Endodermal cell (in vitro differentiated cells): ENCODE measurements around the gene FBXL7. TPM values are rescaled to one million over a fixed set of nuclear protein-coding genes. Genes with fewer than 3 reads are reported as not detected.

Source experiments
- DNase-seq: peaks from one replicate; pipeline ENCODE4 v3.0.0-alpha.2; 2017
- H3K27ac ChIP-seq: 2 replicates; pipeline ENCODE4 v1.5.1; 2013; ENCODE audit warnings: mild to moderate bottlenecking, low read depth, low read length, moderate library complexity
- H3K27me3 ChIP-seq: 2 replicates; pipeline ENCODE4 v1.6.1; 2013; ENCODE audit warnings: mild to moderate bottlenecking, low read length, moderate library complexity; ENCODE audit not compliant: insufficient read depth, control insufficient read depth, poor library complexity, severe bottlenecking
- H3K36me3 ChIP-seq: 2 replicates; pipeline ENCODE4 v1.7.0; 2013; ENCODE audit warnings: mild to moderate bottlenecking, low read length, moderate library complexity; ENCODE audit not compliant: control insufficient read depth, insufficient read depth
- H3K4me1 ChIP-seq: one replicate; pipeline ENCODE4 v1.7.0; 2013; ENCODE audit warnings: low read length; ENCODE audit not compliant: control insufficient read depth, insufficient read depth
- H3K4me3 ChIP-seq: 2 replicates; pipeline ENCODE4 v1.5.1; 2013; ENCODE audit warnings: mild to moderate bottlenecking, low read length, moderate library complexity
- H3K9ac ChIP-seq: 2 replicates; pipeline ENCODE4 v1.6.1; 2013; ENCODE audit warnings: mild to moderate bottlenecking, low read length, moderate library complexity; ENCODE audit not compliant: poor library complexity, severe bottlenecking; ENCODE audit errors: extremely low read depth
- H3K9me3 ChIP-seq: 2 replicates; pipeline ENCODE4 v1.6.1; 2013; ENCODE audit warnings: mild to moderate bottlenecking, low read length, moderate library complexity; ENCODE audit not compliant: control insufficient read depth
- H3K27ac Mint-ChIP-seq: 2 replicates; pipeline ENCODE4 v1.8.0; 2020; ENCODE audit warnings: mixed read lengths
- H3K27me3 Mint-ChIP-seq: 2 replicates; pipeline ENCODE4 v1.8.0; 2021; ENCODE audit warnings: mild to moderate bottlenecking, mixed read lengths; ENCODE audit not compliant: insufficient read depth
- H3K36me3 Mint-ChIP-seq: 2 replicates; pipeline ENCODE4 v1.8.0; 2020; ENCODE audit warnings: low read depth, mixed read lengths
- H3K4me1 Mint-ChIP-seq: 2 replicates; pipeline ENCODE4 v1.8.0; 2020; ENCODE audit warnings: mixed read lengths
- H3K4me3 Mint-ChIP-seq: 2 replicates; pipeline ENCODE4 v1.8.0; 2020; ENCODE audit warnings: mild to moderate bottlenecking, moderate library complexity, mixed read lengths
- H3K9me3 Mint-ChIP-seq: 2 replicates; pipeline ENCODE4 v1.8.0; 2020; ENCODE audit warnings: mild to moderate bottlenecking, mixed read lengths
- WGBS, 2 experiments: methylation state at CpG; one replicate each; pipeline versions ENCODE4 v1.1.5 to v1.1.7; 2013; ENCODE audit warnings: missing lambda C conversion rate in 2 of 2, mixed read lengths in 1 of 2; ENCODE audit not compliant: insufficient coverage in 1 of 2, insufficient read length in 1 of 2; 5-methylcytosine and 5-hydroxymethylcytosine counted together
- total RNA-seq, 2 donors: library from RNA; stranded (reverse); fragmentation: NEBNext Ultra II Directional in 1 of 2; extraction: Animal tissue kit (Norgen Biotek cat#: 25700) in 1 of 2; gene quantifications; 2 replicates in 1 of 2; 3 replicates in 1 of 2; pipeline ENCODE4 v1.2.1, GENCODE V29; 2021
- TF ChIP-seq, protein P1 (sequence below): fragments of 200-600 bp; sonication (generic); conservative IDR thresholded peaks from 2 replicates; pipeline ENCODE4 v1.5.0; 2021; ENCODE audit warnings: antibody characterized with exemption, mild to moderate bottlenecking

The FBXL7 gene
- total RNA-seq, 2 donors from 2014 or later = 12.9 to 13.2 TPM

DNA sequence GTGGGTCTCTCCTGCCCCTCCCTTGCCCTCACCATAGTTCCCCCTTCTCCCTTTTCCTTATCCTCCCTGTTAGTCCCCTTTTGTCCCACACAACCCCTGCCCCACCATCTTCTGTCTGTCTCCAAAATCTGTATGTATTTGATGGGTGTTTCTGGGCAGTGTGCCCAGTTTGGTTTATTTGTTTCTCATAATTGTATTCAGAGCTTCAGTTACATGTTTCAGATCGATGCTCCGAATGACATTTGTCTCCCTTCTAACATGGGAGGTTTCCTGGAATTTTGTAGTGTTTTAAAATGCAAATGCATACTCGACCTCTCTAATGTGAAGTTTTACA lies 22.2 kb downstream of the FBXL7 start:
- Mint-ChIP-seq H3K27me3 (no peaks in the 10 kb centered on the region), H3K36me3 (peaks cover 13% of the 10 kb centered on the region), H3K4me3 (no peak overlapping the region), H3K27ac (no peak overlapping the region), H3K4me1 (no peaks in the 10 kb centered on the region), H3K9me3 (no peaks in the 10 kb centered on the region)
- no peaks in the 10 kb centered on the region for H3K27me3 ChIP-seq
- no peak overlapping the region for H3K27ac ChIP-seq
- no peak for DNase-seq
- no peaks in the 10 kb centered on the region for H3K9me3 ChIP-seq
- H3K9ac ChIP-seq = no peak overlapping the region
- WGBS, 2 experiments = 88 to 91% methylated on average over 3 of the region's 3 CpGs
- TF ChIP-seq, protein P1, sequence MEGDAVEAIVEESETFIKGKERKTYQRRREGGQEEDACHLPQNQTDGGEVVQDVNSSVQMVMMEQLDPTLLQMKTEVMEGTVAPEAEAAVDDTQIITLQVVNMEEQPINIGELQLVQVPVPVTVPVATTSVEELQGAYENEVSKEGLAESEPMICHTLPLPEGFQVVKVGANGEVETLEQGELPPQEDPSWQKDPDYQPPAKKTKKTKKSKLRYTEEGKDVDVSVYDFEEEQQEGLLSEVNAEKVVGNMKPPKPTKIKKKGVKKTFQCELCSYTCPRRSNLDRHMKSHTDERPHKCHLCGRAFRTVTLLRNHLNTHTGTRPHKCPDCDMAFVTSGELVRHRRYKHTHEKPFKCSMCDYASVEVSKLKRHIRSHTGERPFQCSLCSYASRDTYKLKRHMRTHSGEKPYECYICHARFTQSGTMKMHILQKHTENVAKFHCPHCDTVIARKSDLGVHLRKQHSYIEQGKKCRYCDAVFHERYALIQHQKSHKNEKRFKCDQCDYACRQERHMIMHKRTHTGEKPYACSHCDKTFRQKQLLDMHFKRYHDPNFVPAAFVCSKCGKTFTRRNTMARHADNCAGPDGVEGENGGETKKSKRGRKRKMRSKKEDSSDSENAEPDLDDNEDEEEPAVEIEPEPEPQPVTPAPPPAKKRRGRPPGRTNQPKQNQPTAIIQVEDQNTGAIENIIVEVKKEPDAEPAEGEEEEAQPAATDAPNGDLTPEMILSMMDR = no peak
- H3K4me1 ChIP-seq = no peaks in the 10 kb centered on the region
- no peak overlapping the region for H3K4me3 ChIP-seq
- H3K36me3 ChIP-seq = no peaks in the 10 kb centered on the region

DNA sequence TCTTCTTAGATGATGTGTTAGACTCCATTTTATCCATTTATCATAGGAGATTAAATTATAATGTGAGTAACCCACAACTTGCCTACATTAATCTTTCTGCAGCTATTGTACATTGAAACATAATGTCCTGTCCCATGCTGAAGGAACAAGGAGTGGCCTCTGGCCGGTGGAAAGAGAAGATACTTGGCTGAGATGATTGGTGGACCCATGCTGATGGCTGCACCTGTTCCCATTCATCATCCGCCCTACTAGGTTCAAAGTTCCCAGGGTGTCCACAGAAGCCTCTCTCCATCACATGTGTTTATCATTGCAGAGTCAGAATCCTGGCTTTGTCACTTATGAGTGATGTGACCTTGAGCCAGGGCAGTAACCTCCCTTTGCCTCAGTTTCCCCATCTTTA lies 24.7 kb downstream of the FBXL7 start:
- Mint-ChIP-seq H3K9me3 (no peaks in the 10 kb centered on the region), H3K4me3 (no peak overlapping the region), H3K36me3 (peaks cover 2% of the 10 kb centered on the region), H3K27me3 (no peaks in the 10 kb centered on the region), H3K4me1 (no peaks in the 10 kb centered on the region), H3K27ac (no peak overlapping the region)
- H3K27me3 ChIP-seq = no peaks in the 10 kb centered on the region
- TF ChIP-seq, protein P1 = no peak
- H3K9me3 ChIP-seq = no peaks in the 10 kb centered on the region
- WGBS, 2 experiments = 89 to 100% methylated on average over 1 to 2 of the region's 2 CpGs
- DNase-seq = no peak
- no peaks in the 10 kb centered on the region for H3K4me1 ChIP-seq
- no peaks in the 10 kb centered on the region for H3K36me3 ChIP-seq
- H3K4me3 ChIP-seq = no peak overlapping the region
- H3K9ac ChIP-seq = no peak overlapping the region
- no peak overlapping the region for H3K27ac ChIP-seq

DNA sequence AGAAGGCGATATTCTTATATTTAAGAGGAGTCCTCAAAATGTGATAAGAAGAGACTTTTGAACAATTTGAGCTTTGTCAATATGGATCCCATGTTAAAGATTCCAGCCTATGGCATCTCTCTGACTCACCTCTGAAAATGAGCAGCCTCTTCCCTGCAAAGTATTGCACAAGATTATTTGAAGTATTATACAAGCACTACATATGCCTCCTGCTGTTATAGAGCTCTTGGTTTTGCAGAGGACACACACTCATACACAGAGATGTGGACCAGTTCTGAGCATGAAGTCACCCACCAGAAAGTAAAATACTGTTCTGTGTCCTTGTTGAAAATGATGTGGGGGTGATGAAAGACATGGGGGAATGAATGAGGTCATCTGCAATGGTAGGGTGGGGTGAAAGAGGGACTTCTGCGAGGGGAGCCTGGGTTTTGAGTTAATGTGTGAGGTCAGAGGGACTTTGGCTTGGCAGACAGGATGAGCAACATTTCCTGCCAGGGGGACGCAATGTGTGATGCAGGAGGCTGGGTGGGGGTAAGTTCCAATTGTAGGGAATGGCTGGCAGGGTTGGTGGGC lies 25.8 kb downstream of the FBXL7 start:
- H3K27me3 Mint-ChIP-seq = no peaks in the 10 kb centered on the region
- Histone ChIP-seq H3K9ac (no peak overlapping the region), H3K27me3 (no peaks in the 10 kb centered on the region), H3K4me1 (no peaks in the 10 kb centered on the region), H3K27ac (no peak overlapping the region), H3K9me3 (no peaks in the 10 kb centered on the region), H3K36me3 (no peaks in the 10 kb centered on the region), H3K4me3 (no peak overlapping the region)
- peaks cover 5% of the 10 kb centered on the region for H3K36me3 Mint-ChIP-seq
- H3K4me1 Mint-ChIP-seq = no peaks in the 10 kb centered on the region
- H3K9me3 Mint-ChIP-seq = no peaks in the 10 kb centered on the region
- 95 to 100% methylated on average over 1 to 3 of the region's 3 CpGs for WGBS, 2 experiments
- no peak overlapping the region for H3K4me3 Mint-ChIP-seq
- TF ChIP-seq, protein P1 = no peak
- H3K27ac Mint-ChIP-seq = no peak overlapping the region
- DNase-seq = no peak
